Mucosa of stomach (tissue), 1 donor: ENCODE measurements around the gene PTPN18.

Experiments
- H3K27me3 ChIP-seq: one replicate; pipeline ENCODE4 v1.7.0; 2013; ENCODE audit warnings: mild to moderate bottlenecking, low read length; ENCODE audit not compliant: control insufficient read depth, insufficient read depth
- H3K36me3 ChIP-seq: one replicate; pipeline ENCODE4 v1.7.0; 2013; ENCODE audit warnings: low read length; ENCODE audit not compliant: control insufficient read depth, insufficient read depth
- H3K4me1 ChIP-seq: one replicate; pipeline ENCODE4 v1.7.0; 2013; ENCODE audit warnings: mild to moderate bottlenecking, low read length; ENCODE audit not compliant: control insufficient read depth, insufficient read depth
- H3K4me3 ChIP-seq: one replicate; pipeline ENCODE4 v1.7.0; 2013; ENCODE audit warnings: low read length
- H3K9ac ChIP-seq: one replicate; pipeline ENCODE4 v1.7.0; 2013; ENCODE audit warnings: mild to moderate bottlenecking, low read length, moderate library complexity
- H3K9me3 ChIP-seq: one replicate; pipeline ENCODE4 v1.7.0; 2013; ENCODE audit warnings: mild to moderate bottlenecking, low read length, moderate library complexity; ENCODE audit not compliant: control insufficient read depth
- donor health status: Pancreatic carcinoma.

PTPN18 gene

DNA sequence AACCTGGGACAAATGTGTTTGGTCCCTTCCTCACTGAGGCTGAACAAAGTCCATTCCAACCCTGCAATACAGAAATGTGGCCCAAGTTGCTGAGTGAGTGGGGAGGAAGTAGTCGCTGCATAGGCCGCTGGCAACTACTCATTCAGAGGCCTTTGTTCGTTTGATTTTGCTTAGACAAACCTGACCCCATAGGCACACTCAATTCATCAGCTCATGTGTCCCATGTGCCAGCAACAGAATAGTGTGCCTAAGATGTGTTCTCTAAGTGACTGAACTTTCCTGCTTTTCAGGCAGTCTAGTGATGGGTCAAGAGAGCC lies 23.0 kb downstream of the PTPN18 start:
- Histone ChIP-seq H3K27me3 (no peaks in the 10 kb centered on the region), H3K9me3 (no peaks in the 10 kb centered on the region), H3K4me1 (peaks cover 3% of the 10 kb centered on the region), H3K9ac (no peak overlapping the region), H3K4me3 (no peak overlapping the region), H3K36me3 (no peaks in the 10 kb centered on the region)

GRCh38 chr2:130380096-130380934 lies 24.5 kb downstream of the PTPN18 start:
- Histone ChIP-seq H3K9ac (no peak overlapping the region), H3K4me3 (no peak overlapping the region), H3K9me3 (no peaks in the 10 kb centered on the region), H3K36me3 (no peaks in the 10 kb centered on the region), H3K27me3 (no peaks in the 10 kb centered on the region), H3K4me1 (no peaks in the 10 kb centered on the region)

DNA sequence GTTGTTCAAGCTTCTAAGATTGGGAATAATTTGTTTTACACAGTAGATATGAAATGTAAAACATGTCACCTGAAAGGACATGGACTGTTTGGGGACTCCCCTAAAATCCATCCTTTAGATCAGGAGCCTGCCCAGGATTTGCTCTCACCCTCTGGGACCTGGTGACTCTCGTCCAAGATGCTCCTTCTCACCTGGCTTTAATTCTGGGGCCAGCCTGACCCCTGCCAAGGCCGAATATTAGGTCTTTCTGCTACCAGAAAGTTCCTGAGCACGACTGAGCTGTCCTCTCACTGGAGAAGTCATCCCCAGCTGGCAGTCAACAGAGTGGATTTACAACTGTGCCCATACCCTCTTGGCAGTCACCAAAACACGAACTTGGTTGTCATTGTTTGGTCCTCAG lies 25.3 kb downstream of the PTPN18 start:
- Histone ChIP-seq H3K4me1 (no peaks in the 10 kb centered on the region), H3K27me3 (no peaks in the 10 kb centered on the region), H3K4me3 (no peak overlapping the region), H3K9me3 (no peaks in the 10 kb centered on the region), H3K36me3 (no peaks in the 10 kb centered on the region), H3K9ac (no peak overlapping the region)

- Histone ChIP-seq H3K36me3 (no peaks in the 10 kb centered on the region), H3K9me3 (no peaks in the 10 kb centered on the region), H3K4me1 (no peaks in the 10 kb centered on the region), H3K4me3 (no peak overlapping the region), H3K27me3 (no peaks in the 10 kb centered on the region), H3K9ac (no peak overlapping the region)
Measured at GRCh38 chr2:130381619-130382018, 25.8 kb downstream of the PTPN18 start.

- Histone ChIP-seq H3K9me3 (no peaks in the 10 kb centered on the region), H3K4me1 (no peaks in the 10 kb centered on the region), H3K4me3 (no peak overlapping the region)
Measured at GRCh38 chr2:130382313-130382917, 26.6 kb downstream of the PTPN18 start.

GRCh38 chr2:130385709-130386108 lies 29.9 kb downstream of the PTPN18 start:
- no peak overlapping the region for H3K9ac ChIP-seq
- H3K36me3 ChIP-seq, result no peaks in the 10 kb centered on the region
- H3K4me1 ChIP-seq, result peaks cover 14% of the 10 kb centered on the region
- H3K27me3 ChIP-seq, result no peaks in the 10 kb centered on the region
- no peaks in the 10 kb centered on the region for H3K9me3 ChIP-seq
- no peak overlapping the region for H3K4me3 ChIP-seq

More at GRCh38 chr2:130382313-130382917, 26.6 kb downstream of the PTPN18 start:
- Histone ChIP-seq H3K9ac (no peak overlapping the region), H3K36me3 (no peaks in the 10 kb centered on the region), H3K27me3 (no peaks in the 10 kb centered on the region)

GRCh38 chr2:130387071-130387400 lies 31.2 kb downstream of the PTPN18 start:
- H3K4me3 ChIP-seq, result no peak overlapping the region
- no peak overlapping the region for H3K9ac ChIP-seq
- peaks cover 17% of the 10 kb centered on the region for H3K4me1 ChIP-seq
- H3K27me3 ChIP-seq, result no peaks in the 10 kb centered on the region
- H3K36me3 ChIP-seq, result no peaks in the 10 kb centered on the region
- H3K9me3 ChIP-seq, result no peaks in the 10 kb centered on the region

GRCh38 chr2:130387804-130388203 lies 31.9 kb downstream of the PTPN18 start:
- Histone ChIP-seq H3K36me3 (no peaks in the 10 kb centered on the region), H3K9me3 (no peaks in the 10 kb centered on the region), H3K4me3 (no peak overlapping the region), H3K4me1 (peaks cover 17% of the 10 kb centered on the region), H3K27me3 (no peaks in the 10 kb centered on the region), H3K9ac (no peak overlapping the region)

- Histone ChIP-seq H3K9ac (no peak overlapping the region), H3K27me3 (no peaks in the 10 kb centered on the region), H3K36me3 (no peaks in the 10 kb centered on the region), H3K4me3 (no peak overlapping the region), H3K9me3 (no peaks in the 10 kb centered on the region), H3K4me1 (peaks cover 17% of the 10 kb centered on the region)
Measured at GRCh38 chr2:130388221-130388907, 32.5 kb downstream of the PTPN18 start.

DNA sequence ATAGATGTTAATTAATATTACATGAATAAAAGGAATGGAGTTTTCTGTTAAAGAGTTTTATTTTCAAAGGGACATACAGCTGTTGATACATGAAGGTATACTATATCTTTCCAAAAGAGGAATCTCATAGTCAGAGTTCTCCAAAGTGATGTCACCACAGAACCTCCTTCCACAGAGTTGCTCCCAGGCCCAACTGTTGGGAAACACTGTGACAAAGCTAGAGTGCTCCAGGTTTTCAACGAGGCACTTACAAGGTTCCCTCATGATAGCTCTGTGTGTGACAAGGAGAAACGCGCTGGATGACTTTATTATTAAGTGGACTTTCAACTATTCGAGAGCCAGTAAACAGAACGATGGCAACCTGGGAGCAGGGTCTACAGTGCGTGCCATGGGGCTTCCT lies 33.5 kb downstream of the PTPN18 start:
- Histone ChIP-seq H3K27me3 (no peaks in the 10 kb centered on the region), H3K4me3 (no peak overlapping the region), H3K36me3 (no peaks in the 10 kb centered on the region), H3K4me1 (peaks cover 17% of the 10 kb centered on the region), H3K9ac (no peak overlapping the region), H3K9me3 (no peaks in the 10 kb centered on the region)

DNA sequence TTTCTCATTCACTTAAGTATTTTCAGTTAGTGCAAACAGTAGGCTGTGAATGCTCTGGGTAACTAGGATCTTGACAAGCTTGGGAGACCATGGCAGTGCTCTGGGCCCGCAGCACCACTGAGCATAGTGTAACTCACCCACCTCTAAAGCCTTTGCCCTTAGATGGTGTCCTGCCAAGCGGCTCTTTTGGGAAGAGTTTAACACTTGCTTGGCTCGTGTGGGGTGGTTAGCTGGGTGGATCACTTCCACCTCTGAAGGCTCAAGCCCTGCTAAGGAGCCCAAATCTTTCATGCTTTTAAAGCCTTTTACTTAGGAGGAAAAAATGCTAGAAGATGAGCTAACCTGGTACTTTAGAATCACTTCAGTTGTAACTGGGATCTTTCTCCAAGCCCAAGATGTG lies 33.9 kb downstream of the PTPN18 start:
- Histone ChIP-seq H3K4me1 (peaks cover 17% of the 10 kb centered on the region), H3K9ac (no peak overlapping the region), H3K4me3 (peak overlapping the region; percentile 77), H3K9me3 (no peaks in the 10 kb centered on the region), H3K27me3 (no peaks in the 10 kb centered on the region), H3K36me3 (no peaks in the 10 kb centered on the region)

- Histone ChIP-seq H3K4me1 (peaks cover 17% of the 10 kb centered on the region), H3K4me3 (peak overlapping the region; percentile 77), H3K9ac (peak overlapping the region; percentile 89), H3K9me3 (no peaks in the 10 kb centered on the region), H3K36me3 (no peaks in the 10 kb centered on the region), H3K27me3 (no peaks in the 10 kb centered on the region)
Measured at GRCh38 chr2:130390460-130391057, 34.7 kb downstream of the PTPN18 start.
